GM12891 (cell line): ENCODE measurements around the gene AFAP1L2. TPM values are rescaled to one million over a fixed set of nuclear protein-coding genes. Genes with fewer than 3 reads are reported as not detected.

Source experiments
- DNase-seq: peaks from one replicate; pipeline ENCODE4 v3.0.0; 2011; ENCODE audit warnings: low spot score; ENCODE audit not compliant: insufficient read length
- FAIRE-seq: peaks from 2 replicates; lab custom pipeline; 2011; peaks lifted over from hg19 to GRCh38; lab: Jason Lieb, UNC
- PAX5 ChIP-seq: IDR thresholded peaks from 2 replicates; pipeline ENCODE4 v1.6.1; 2011; ENCODE audit warnings: low read length, moderate library complexity, mild to moderate bottlenecking; ENCODE audit not compliant: insufficient read depth, severe bottlenecking
- POLR2A ChIP-seq: IDR thresholded peaks from 2 replicates; pipeline ENCODE4 v1.6.1; 2011; ENCODE audit warnings: low read depth, low read length, control low read depth
- POLR2AphosphoS5 ChIP-seq: IDR thresholded peaks from 2 replicates; pipeline ENCODE4 v1.6.1; 2011; ENCODE audit warnings: low read depth, low read length, control low read depth
- POU2F2 ChIP-seq: IDR thresholded peaks from 2 replicates; pipeline ENCODE4 v1.6.1; 2011; ENCODE audit warnings: low read depth, mild to moderate bottlenecking, control low read depth, low read length, moderate library complexity
- SPI1 ChIP-seq: IDR thresholded peaks from 2 replicates; pipeline ENCODE4 v1.6.1; 2011; ENCODE audit warnings: low read depth, low read length, control low read depth
- TAF1 ChIP-seq: IDR thresholded peaks from 2 replicates; pipeline ENCODE4 v1.6.1; 2011; ENCODE audit warnings: low read depth, low read length, control low read depth
- polyA plus RNA-seq: library from polyadenylated mRNA; unstranded; fragments of >200 nt; gene quantifications from one replicate; pipeline ENCODE4 v1.2.1, GENCODE V29; 2012; ENCODE audit warnings: low read depth, missing spikeins, inconsistent platforms; ENCODE audit not compliant: missing spikeins

Gene AFAP1L2, protein sequence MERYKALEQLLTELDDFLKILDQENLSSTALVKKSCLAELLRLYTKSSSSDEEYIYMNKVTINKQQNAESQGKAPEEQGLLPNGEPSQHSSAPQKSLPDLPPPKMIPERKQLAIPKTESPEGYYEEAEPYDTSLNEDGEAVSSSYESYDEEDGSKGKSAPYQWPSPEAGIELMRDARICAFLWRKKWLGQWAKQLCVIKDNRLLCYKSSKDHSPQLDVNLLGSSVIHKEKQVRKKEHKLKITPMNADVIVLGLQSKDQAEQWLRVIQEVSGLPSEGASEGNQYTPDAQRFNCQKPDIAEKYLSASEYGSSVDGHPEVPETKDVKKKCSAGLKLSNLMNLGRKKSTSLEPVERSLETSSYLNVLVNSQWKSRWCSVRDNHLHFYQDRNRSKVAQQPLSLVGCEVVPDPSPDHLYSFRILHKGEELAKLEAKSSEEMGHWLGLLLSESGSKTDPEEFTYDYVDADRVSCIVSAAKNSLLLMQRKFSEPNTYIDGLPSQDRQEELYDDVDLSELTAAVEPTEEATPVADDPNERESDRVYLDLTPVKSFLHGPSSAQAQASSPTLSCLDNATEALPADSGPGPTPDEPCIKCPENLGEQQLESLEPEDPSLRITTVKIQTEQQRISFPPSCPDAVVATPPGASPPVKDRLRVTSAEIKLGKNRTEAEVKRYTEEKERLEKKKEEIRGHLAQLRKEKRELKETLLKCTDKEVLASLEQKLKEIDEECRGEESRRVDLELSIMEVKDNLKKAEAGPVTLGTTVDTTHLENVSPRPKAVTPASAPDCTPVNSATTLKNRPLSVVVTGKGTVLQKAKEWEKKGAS
- polyA plus RNA-seq = 4.9 TPM

DNA sequence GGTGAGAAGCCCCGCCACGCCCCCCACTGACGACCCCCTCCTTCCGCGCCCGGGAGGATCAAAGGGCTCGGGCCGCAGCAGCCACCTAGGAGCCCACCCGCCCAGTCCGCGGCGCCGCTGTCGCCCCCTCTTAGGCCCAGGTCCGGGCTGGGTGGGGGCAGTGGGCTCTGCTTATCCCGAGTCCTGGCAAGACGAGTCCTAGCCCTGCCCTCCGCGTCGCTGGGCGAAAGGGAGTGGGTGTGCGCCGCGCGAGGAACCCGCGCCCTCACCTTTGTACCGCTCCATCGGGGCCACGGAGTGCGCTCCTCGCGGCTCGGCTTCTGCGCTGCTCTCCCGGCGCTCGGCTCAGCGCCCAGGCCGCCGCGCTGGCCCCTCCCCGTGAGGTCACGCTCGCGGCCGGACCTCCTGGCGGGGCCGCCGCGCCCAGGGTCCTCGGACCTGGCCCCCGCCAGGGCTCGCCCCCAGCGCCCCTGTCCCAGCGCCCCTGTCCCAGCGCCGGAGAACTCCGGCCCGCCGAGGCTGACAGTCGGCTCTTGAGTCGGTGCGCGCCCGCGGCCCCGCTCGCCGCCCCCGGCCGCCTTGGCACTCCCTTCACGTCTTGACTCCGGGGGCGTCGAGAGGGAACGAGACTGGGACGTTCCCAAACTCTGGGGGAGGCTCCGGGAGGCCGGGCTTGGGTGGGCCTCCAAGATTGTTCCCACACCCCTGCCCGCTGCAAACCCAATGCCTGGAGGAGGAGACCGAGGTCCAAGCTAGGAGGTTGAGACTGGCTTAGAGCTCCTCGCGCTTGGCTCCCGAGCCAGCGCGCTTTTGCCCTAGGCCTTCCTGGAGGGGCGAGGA, at the start of gene AFAP1L2:
Gene AFAP1L2, minus strand, starts transcription at position 332 of the 840 bp plus-strand sequence. Its CDS starts 47 bp downstream, at position 285.
- peak; percentile 29 for DNase-seq

DNA sequence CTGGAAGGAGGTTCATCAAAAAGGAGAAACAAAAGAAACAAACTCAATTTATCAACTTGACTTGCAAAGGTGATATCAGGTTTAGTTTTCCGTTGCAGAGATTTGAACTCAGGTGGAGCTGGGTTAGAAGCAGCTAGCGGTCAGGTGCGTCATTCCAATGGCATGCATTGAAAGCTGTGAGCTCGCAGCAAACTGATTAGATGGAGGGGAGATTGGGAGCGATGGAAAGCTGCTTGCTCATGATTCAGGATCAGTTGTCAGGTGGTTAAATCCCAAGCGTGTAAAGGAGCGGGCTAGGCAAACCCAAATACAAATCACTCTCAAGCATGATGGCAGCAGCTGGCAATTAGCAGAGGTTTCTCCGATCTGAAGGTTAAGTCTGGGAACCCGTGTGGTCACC, 49.3 kb upstream of the AFAP1L2 start:
- no peak for FAIRE-seq
- TF ChIP-seq POLR2A (no peak), SPI1 (no peak), PAX5 (no peak), POLR2AphosphoS5 (no peak), POU2F2 (no peak), TAF1 (no peak)
- DNase-seq = no peak

More for the DNA sequence above, at the start of gene AFAP1L2:
- no peak for FAIRE-seq
- TF ChIP-seq POLR2AphosphoS5 (no peak), PAX5 (no peak), POLR2A (no peak), SPI1 (no peak), TAF1 (no peak), POU2F2 (no peak)

DNA sequence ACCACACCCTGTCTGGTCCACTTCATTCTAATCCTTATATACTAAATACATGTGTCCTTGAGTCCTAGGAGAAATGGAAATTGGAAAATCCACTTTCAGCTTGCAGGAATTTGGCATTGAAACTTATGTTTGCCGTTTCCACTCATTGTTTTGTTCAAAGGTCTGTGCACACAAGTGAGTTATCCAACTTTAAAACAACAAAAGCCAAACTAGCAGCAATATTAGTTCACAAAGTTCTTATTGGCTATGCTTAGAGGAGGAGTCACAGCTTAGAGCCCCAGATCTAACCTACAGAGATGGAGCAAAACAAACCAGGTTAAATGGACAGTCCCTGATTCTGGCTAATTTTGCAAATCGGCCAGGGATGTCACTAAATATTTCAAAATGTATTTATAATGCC, 44.6 kb upstream of the AFAP1L2 start:
- FAIRE-seq (no peak), DNase-seq (no peak)
- TF ChIP-seq POLR2A (no peak), POU2F2 (no peak), TAF1 (no peak)

DNA sequence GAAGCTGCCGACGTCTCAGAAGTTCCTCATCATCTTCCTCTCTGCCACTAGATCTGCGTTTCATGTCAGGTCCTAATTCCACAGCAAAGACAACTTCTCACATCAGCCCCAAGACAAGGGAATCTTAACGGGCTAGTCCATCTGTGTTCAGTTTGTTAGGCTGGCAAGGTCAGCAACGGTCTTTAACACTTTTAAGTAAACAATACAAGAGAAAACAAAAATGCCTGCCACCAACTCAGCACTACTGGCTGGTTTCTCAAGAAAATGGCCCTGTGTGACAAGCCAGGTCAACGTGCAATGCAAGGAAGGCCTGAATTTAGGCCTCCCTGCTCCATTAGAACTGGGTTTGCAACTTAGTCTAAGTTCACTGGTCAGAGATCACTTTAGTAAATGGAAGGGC, 41.0 kb upstream of the AFAP1L2 start:
- no peak for TF ChIP-seq TAF1
- no peak for TF ChIP-seq POLR2A
- TF ChIP-seq POU2F2 = no peak
- TF ChIP-seq PAX5 = no peak
- no peak for TF ChIP-seq SPI1
- TF ChIP-seq POLR2AphosphoS5 = no peak
- FAIRE-seq = no peak

DNA sequence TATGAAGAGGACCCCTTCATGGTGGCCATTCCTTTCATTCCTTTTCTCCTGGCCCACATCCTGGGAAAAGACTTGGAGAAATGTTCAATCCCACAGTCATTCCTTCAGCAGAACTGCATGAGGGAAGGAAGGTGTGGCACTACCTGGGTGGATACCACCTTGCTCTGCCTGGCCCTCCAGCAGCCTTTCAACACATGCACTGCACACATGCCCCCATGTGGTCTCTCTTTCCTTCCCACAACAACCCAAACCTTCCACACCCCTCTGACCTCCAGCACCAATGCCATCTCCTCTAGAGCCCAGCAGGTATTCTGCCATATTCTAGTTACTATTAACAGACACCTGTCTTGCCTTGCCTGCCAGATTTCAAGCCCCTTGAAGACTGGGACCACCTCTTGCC, 40.5 kb upstream of the AFAP1L2 start:
- TF ChIP-seq TAF1 (no peak), POLR2AphosphoS5 (no peak), SPI1 (no peak), POLR2A (no peak), PAX5 (no peak), POU2F2 (no peak)
- no peak for FAIRE-seq
- no peak for DNase-seq

More for the DNA sequence above, 41.0 kb upstream of the AFAP1L2 start:
- DNase-seq = no peak

DNA sequence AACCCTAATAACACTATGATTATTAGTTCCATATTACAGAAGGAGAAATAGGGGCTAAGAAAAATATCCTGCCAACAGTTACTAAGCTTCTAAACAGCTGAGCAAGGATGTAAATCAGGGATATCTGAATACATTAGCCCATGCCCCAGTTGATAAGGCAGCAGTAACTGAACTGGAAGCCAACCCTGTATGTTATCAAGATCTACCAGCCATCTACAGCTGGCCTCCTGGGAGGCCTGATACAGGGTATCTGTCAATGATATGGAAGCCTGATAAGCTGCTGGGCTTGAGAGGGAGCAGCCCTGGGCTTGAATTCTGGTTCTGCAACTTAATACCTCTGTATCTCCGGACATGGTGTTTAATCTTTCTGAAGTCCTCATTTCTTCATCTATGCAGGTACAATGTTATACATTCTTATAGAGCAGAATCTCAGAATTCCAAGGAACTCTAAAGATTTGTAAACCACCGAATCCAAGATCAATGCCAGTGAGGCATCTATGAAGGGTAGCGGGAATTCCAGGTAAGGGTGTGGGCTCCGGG, 37.9 kb upstream of the AFAP1L2 start:
- TF ChIP-seq POU2F2 = no peak
- no peak for TF ChIP-seq TAF1
- no peak for TF ChIP-seq PAX5
- no peak for TF ChIP-seq POLR2A
- TF ChIP-seq SPI1 = no peak
- no peak for TF ChIP-seq POLR2AphosphoS5
- DNase-seq (no peak), FAIRE-seq (no peak)

DNA sequence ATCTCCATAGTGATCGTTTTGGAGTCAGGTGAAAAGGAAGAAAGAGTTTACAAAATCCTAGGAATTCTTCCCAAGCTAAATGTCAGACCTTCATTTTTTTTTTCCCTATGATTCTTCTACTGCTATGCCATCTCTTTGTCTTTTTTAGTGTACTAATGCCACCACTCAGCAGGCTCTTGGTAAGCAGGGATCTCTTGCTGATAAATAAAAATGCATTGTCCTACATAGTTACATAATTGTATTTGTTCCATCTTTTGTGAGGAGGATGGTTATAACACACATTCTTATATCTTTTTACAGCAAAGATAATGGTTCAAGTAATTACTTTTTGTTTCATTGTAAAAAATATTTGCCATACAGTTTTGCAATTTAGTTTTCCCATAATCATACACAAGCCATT, 36.8 kb upstream of the AFAP1L2 start:
- DNase-seq (no peak), FAIRE-seq (no peak)
- TF ChIP-seq POLR2A (no peak), PAX5 (no peak), SPI1 (no peak)

DNA sequence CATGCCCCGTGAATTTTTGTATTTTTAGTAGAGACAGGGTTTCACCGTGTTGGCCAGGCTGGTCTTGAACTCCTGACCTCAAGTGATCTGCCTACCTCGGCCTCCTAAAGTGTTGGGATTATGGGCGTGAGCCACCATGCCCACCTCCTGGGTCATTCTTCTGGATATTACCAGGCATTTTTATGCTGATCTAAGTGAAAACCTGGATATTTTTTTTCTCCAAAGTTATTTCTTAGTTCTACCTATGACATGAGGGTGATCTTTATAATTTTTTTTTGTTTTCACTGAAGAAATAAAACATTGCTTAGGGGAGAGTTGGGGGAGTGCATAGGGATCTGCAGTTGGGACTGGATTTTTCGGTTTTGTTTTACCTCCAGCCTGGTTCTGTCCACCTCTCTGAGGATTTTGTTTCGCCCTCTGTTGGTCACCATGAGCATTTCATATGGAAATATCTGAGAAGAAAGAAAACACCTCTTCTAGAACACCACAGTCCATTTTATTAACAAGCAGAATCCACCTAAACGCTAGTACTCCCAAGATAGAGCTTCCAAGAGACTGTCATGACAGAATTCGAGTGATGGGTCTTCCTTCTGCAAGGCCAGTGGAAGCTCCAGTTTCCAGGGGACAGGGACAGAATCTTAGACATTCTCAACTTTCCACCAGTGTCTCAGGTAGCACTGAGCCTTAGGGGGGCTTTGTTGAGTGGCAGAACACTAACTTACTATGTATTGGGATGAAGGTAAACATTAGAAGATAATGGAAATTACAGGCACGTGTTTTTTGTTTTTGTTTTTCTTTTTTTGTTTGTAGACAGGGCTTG, 33.4 kb upstream of the AFAP1L2 start:
- FAIRE-seq (no peak), DNase-seq (no peak)
- TF ChIP-seq PAX5 (no peak), POU2F2 (no peak), SPI1 (no peak), POLR2AphosphoS5 (no peak), TAF1 (no peak), POLR2A (no peak)
